ENCODE results near the gene ITK. TPM values are rescaled to one million over a fixed set of nuclear protein-coding genes. Genes with fewer than 3 reads are reported as not detected.

Gene ITK
- total RNA-seq, 1 donor from 2014 or later: not detected

GRCh38 chr5:157168286-157168685 lies 12.4 kb upstream of the ITK start:
- Mint-ChIP-seq H3K27ac (no peak overlapping the region), H3K9me3 (no peaks in the 10 kb centered on the region), H3K4me3 (no peak overlapping the region), H3K27me3 (ENCODE audit: insufficient read depth, low read depth) (peaks cover 2% of the 10 kb centered on the region), H3K4me1 (peaks cover 4% of the 10 kb centered on the region), H3K36me3 (no peaks in the 10 kb centered on the region)
- Histone ChIP-seq H3K79me2 (ENCODE audit: low read depth) (no peaks in the 10 kb centered on the region), H3K9ac (no peak overlapping the region), H3K27me3 (no peaks in the 10 kb centered on the region), H3K4me1 (no peaks in the 10 kb centered on the region), H3K4me2 (no peak overlapping the region), H3K4me3 (no peak overlapping the region), H3K27ac (no peak overlapping the region), H3F3A (ENCODE audit: low read depth) (no peaks in the 10 kb centered on the region), H4K20me1 (ENCODE audit: low read depth) (no peaks in the 10 kb centered on the region), H3K36me3 (no peaks in the 10 kb centered on the region), H2AFZ (replicated peaks) (no peak overlapping the region), H3K9me3 (ENCODE audit: low read depth) (no peaks in the 10 kb centered on the region)
- TF ChIP-seq EZH2 (IDR thresholded peaks at IDR 0.05) (no peak), CTCF (IDR thresholded peaks at IDR 0.05) (no peak), EZH2phosphoT487 (IDR thresholded peaks at IDR 0.05) (no peak)
- no peak for DNase-seq (ENCODE audit: low spot score)

GRCh38 chr5:157172403-157172802 lies 8.2 kb upstream of the ITK start:
- no peaks in the 10 kb centered on the region for H3K4me1 ChIP-seq
- no peaks in the 10 kb centered on the region for H3K9me3 ChIP-seq (ENCODE audit: low read depth)
- Mint-ChIP-seq H3K4me1 (peaks cover 2% of the 10 kb centered on the region), H3K9me3 (no peaks in the 10 kb centered on the region), H3K4me3 (no peak overlapping the region), H3K27ac (no peak overlapping the region), H3K36me3 (no peaks in the 10 kb centered on the region), H3K27me3 (ENCODE audit: insufficient read depth, low read depth) (peaks cover 2% of the 10 kb centered on the region)
- TF ChIP-seq EZH2phosphoT487 (IDR thresholded peaks at IDR 0.05): no peak
- no peak for TF ChIP-seq EZH2 (IDR thresholded peaks at IDR 0.05)
- TF ChIP-seq CTCF (IDR thresholded peaks at IDR 0.05): no peak
- no peak overlapping the region for H2AFZ ChIP-seq (replicated peaks)
- H3K4me2 ChIP-seq: no peak overlapping the region
- H3K27ac ChIP-seq: no peak overlapping the region
- H3K4me3 ChIP-seq: no peak overlapping the region
- H3F3A ChIP-seq (ENCODE audit: low read depth): no peaks in the 10 kb centered on the region
- no peaks in the 10 kb centered on the region for H3K36me3 ChIP-seq
- DNase-seq (ENCODE audit: low spot score): no peak
- H3K9ac ChIP-seq: no peak overlapping the region
- no peaks in the 10 kb centered on the region for H4K20me1 ChIP-seq (ENCODE audit: low read depth)
- H3K79me2 ChIP-seq (ENCODE audit: low read depth): no peaks in the 10 kb centered on the region
- no peaks in the 10 kb centered on the region for H3K27me3 ChIP-seq

- H2AFZ ChIP-seq (replicated peaks): no peak overlapping the region
- Mint-ChIP-seq H3K36me3 (no peaks in the 10 kb centered on the region), H3K27ac (no peak overlapping the region), H3K9me3 (peaks cover 3% of the 10 kb centered on the region), H3K27me3 (ENCODE audit: insufficient read depth, low read depth) (peaks cover 2% of the 10 kb centered on the region), H3K4me1 (peaks cover 2% of the 10 kb centered on the region), H3K4me3 (no peak overlapping the region)
- no peaks in the 10 kb centered on the region for H4K20me1 ChIP-seq (ENCODE audit: low read depth)
- H3F3A ChIP-seq (ENCODE audit: low read depth): no peaks in the 10 kb centered on the region
- H3K4me3 ChIP-seq: no peak overlapping the region
- TF ChIP-seq EZH2phosphoT487 (IDR thresholded peaks at IDR 0.05): no peak
- no peak for TF ChIP-seq CTCF (IDR thresholded peaks at IDR 0.05)
- no peaks in the 10 kb centered on the region for H3K9me3 ChIP-seq (ENCODE audit: low read depth)
- H3K27ac ChIP-seq: no peak overlapping the region
- no peaks in the 10 kb centered on the region for H3K4me1 ChIP-seq
- H3K36me3 ChIP-seq: no peaks in the 10 kb centered on the region
- H3K4me2 ChIP-seq: no peak overlapping the region
- DNase-seq (ENCODE audit: low spot score): no peak
- H3K27me3 ChIP-seq: peaks cover 9% of the 10 kb centered on the region
- no peaks in the 10 kb centered on the region for H3K79me2 ChIP-seq (ENCODE audit: low read depth)
- H3K9ac ChIP-seq: no peak overlapping the region
Observed at GRCh38 chr5:157175071-157175612, 5.5 kb upstream of the ITK start.
